ENCODE results near the gene HYKK. TPM values are rescaled to one million over a fixed set of nuclear protein-coding genes. Genes with fewer than 3 reads are reported as not detected.

HYKK gene
- polyA plus RNA-seq, 3 donors = 7.3 to 11.2 (median 10.3) TPM

Other genes with a start within 250 kb of the HYKK start
- gene DNAJA4, start 243.0 kb upstream of the HYKK start, polyA plus RNA-seq (ENCODE audit: insufficient read length in 3 of 3) = 10 to 100 TPM; 22.4 to 32.2 (median 29.4) TPM
- 100 to 1,000 TPM; 101 to 112 (median 103) TPM for gene SKIC8, start 208.0 kb upstream of the HYKK start, polyA plus RNA-seq (ENCODE audit: insufficient read length in 3 of 3)
- gene CRABP1, start 167.2 kb upstream of the HYKK start, polyA plus RNA-seq (ENCODE audit: insufficient read length in 3 of 3) = 10 to 100 TPM; 44.4 to 58.1 (median 51.0) TPM
- 10 to 100 TPM; 49.6 to 71.5 (median 64.5) TPM for gene IREB2, start 69.4 kb upstream of the HYKK start, polyA plus RNA-seq (ENCODE audit: insufficient read length in 3 of 3)
- gene PSMA4, start 32.9 kb downstream of the HYKK start, polyA plus RNA-seq (ENCODE audit: insufficient read length in 3 of 3) = 100 to 1,000 TPM; 247 to 260 (median 255) TPM
- gene CHRNA5, start 57.9 kb downstream of the HYKK start, polyA plus RNA-seq (ENCODE audit: insufficient read length in 3 of 3) = 1 to 10 TPM; 5.5 to 7.8 (median 6.0) TPM
- gene CHRNA3, start 113.4 kb downstream of the HYKK start, polyA plus RNA-seq (ENCODE audit: insufficient read length in 3 of 3) = 1 to 10 TPM; 1.2 to 1.3 (median 1.3) TPM
- gene CHRNB4, start 133.6 kb downstream of the HYKK start, polyA plus RNA-seq (ENCODE audit: insufficient read length in 3 of 3) = 1 to 10 TPM; 2.8 to 3.4 (median 3.0) TPM